IPS DF 19.7 (cell line): ENCODE results near the gene SKP2.

Source experiments
- DNase-seq: peaks from one replicate; pipeline ENCODE4 v3.0.0-alpha.2; 2013; ENCODE audit warnings: low read depth, low spot score

The SKP2 gene

GRCh38 chr5:36199620-36200019 lies 47.7 kb downstream of the SKP2 start:
- no peak for DNase-seq

- DNase-seq = no peak
These were observed 48.6 kb downstream of the SKP2 start for GRCh38 chr5:36200513-36200912.

GRCh38 chr5:36202521-36202961 lies 50.6 kb downstream of the SKP2 start:
- no peak for DNase-seq

GRCh38 chr5:36205329-36205728 lies 53.4 kb downstream of the SKP2 start:
- no peak for DNase-seq

GRCh38 chr5:36206913-36207312 lies 55.0 kb downstream of the SKP2 start:
- no peak for DNase-seq

GRCh38 chr5:36208786-36209185 lies 56.9 kb downstream of the SKP2 start:
- DNase-seq = no peak

- DNase-seq = no peak
These were observed 57.8 kb downstream of the SKP2 start for GRCh38 chr5:36209664-36210063.

GRCh38 chr5:36214436-36214835 lies 62.5 kb downstream of the SKP2 start:
- DNase-seq = no peak

GRCh38 chr5:36215910-36216309 lies 64.0 kb downstream of the SKP2 start:
- DNase-seq = no peak

GRCh38 chr5:36217567-36217966 lies 65.7 kb downstream of the SKP2 start:
- DNase-seq = no peak

GRCh38 chr5:36217988-36218387 lies 66.1 kb downstream of the SKP2 start:
- no peak for DNase-seq

- DNase-seq = no peak
These were observed 70.7 kb downstream of the SKP2 start for GRCh38 chr5:36222620-36223019.

GRCh38 chr5:36227046-36227445 lies 75.1 kb downstream of the SKP2 start:
- no peak for DNase-seq

GRCh38 chr5:36228505-36228904 lies 76.6 kb downstream of the SKP2 start:
- no peak for DNase-seq

- no peak for DNase-seq
These were observed 78.4 kb downstream of the SKP2 start for GRCh38 chr5:36230151-36230790.

- DNase-seq = no peak
These were observed 80.6 kb downstream of the SKP2 start for GRCh38 chr5:36232533-36232932.
